Fibroblast of peridontal ligament (primary cell): ENCODE data around the gene ELMOD2.
"Not testable (repeated sequence)": the region's sequence is repeated elsewhere in the genome, so short reads cannot be mapped to it uniquely, and the experiment has no call there.

Experiments used
- DNase-seq: peaks from one replicate; pipeline ENCODE4 v3.0.0-alpha.2; 2010; ENCODE audit errors: extremely low read depth

The ELMOD2 gene

GRCh38 chr4:140523857-140524742 is at the start of gene ELMOD2:
ELMOD2 (plus strand) TSS chr4:140524168; CDS start chr4:140525429, 1,261 bp downstream.
- DNase-seq: peak; percentile 95

- no peak for DNase-seq
Measured at GRCh38 chr4:140483445-140483844, 40.5 kb upstream of the ELMOD2 start.

- DNase-seq: no peak
Measured at GRCh38 chr4:140485939-140486338, 38.0 kb upstream of the ELMOD2 start.

GRCh38 chr4:140497405-140497746 is 26.6 kb upstream of the ELMOD2 start:
- no peak for DNase-seq

GRCh38 chr4:140497747-140498636 is 26.0 kb upstream of the ELMOD2 start, which contains the start of gene MGAT4D:
MGAT4D (minus strand) TSS chr4:140498293; CDS start chr4:140498222, 71 bp downstream.
- no peak for DNase-seq

- no peak for DNase-seq
Measured at GRCh38 chr4:140499391-140499790, 24.6 kb upstream of the ELMOD2 start.

GRCh38 chr4:140504261-140504660 is 19.7 kb upstream of the ELMOD2 start:
- DNase-seq: no peak

- DNase-seq: not testable (repeated sequence)
Measured at GRCh38 chr4:140513765-140514164, 10.2 kb upstream of the ELMOD2 start.

- no peak for DNase-seq
Measured at GRCh38 chr4:140515423-140515822, 8.5 kb upstream of the ELMOD2 start.

- no peak for DNase-seq
Measured at GRCh38 chr4:140523370-140523856, 555 bp upstream of the ELMOD2 start.

- no peak for DNase-seq
Measured at GRCh38 chr4:140529434-140529833, 5.5 kb downstream of the ELMOD2 start.

- peak; percentile 55 for DNase-seq
Measured at GRCh38 chr4:140533951-140534480, 10.0 kb downstream of the ELMOD2 start.

GRCh38 chr4:140556372-140557085 is 32.6 kb downstream of the ELMOD2 start:
- no peak for DNase-seq

- no peak for DNase-seq
Measured at GRCh38 chr4:140557831-140558435, 34.0 kb downstream of the ELMOD2 start.

- DNase-seq: peak; percentile 2
Measured at GRCh38 chr4:140559696-140560095, 35.7 kb downstream of the ELMOD2 start.

GRCh38 chr4:140568507-140569306 is 44.7 kb downstream of the ELMOD2 start, which contains the start of gene UCP1:
UCP1 (minus strand) TSS chr4:140568961; CDS start chr4:140568729, 232 bp downstream.
- DNase-seq: no peak

GRCh38 chr4:140569307-140569638 is 45.3 kb downstream of the ELMOD2 start:
- DNase-seq: no peak

GRCh38 chr4:140571620-140572019 is 47.7 kb downstream of the ELMOD2 start:
- DNase-seq: no peak

GRCh38 chr4:140575489-140575888 is 51.5 kb downstream of the ELMOD2 start:
- DNase-seq: no peak

GRCh38 chr4:140579278-140579677 is 55.3 kb downstream of the ELMOD2 start:
- no peak for DNase-seq
